Astrocyte of the cerebellum (primary cell): ENCODE results near the gene SLC10A2.
"Not testable (repeated sequence)": the region's sequence is repeated elsewhere in the genome, so short reads cannot be mapped to it uniquely, and the experiment has no call there.

Experiments
- DNase-seq: peaks from one replicate; pipeline ENCODE4 v3.0.0-alpha.2; 2011; ENCODE audit warnings: low read depth
- H3K4me3 ChIP-seq: 2 replicates; pipeline ENCODE4 v1.5.1; 2011; ENCODE audit warnings: mild to moderate bottlenecking, low read depth, low read length, moderate library complexity
- CTCF ChIP-seq: IDR thresholded peaks from 2 replicates; pipeline ENCODE4 v1.5.1; 2012; ENCODE audit warnings: low read length, low read depth, moderate library complexity, mild to moderate bottlenecking; ENCODE audit errors: missing control alignments
- in situ Hi-C: cut with HindIII; loops from 2 replicates; pipeline ENCODE4 v1.10.0; 2017; ENCODE audit warnings: low sequenced_read_pairs

Gene SLC10A2, protein sequence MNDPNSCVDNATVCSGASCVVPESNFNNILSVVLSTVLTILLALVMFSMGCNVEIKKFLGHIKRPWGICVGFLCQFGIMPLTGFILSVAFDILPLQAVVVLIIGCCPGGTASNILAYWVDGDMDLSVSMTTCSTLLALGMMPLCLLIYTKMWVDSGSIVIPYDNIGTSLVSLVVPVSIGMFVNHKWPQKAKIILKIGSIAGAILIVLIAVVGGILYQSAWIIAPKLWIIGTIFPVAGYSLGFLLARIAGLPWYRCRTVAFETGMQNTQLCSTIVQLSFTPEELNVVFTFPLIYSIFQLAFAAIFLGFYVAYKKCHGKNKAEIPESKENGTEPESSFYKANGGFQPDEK

DNA sequence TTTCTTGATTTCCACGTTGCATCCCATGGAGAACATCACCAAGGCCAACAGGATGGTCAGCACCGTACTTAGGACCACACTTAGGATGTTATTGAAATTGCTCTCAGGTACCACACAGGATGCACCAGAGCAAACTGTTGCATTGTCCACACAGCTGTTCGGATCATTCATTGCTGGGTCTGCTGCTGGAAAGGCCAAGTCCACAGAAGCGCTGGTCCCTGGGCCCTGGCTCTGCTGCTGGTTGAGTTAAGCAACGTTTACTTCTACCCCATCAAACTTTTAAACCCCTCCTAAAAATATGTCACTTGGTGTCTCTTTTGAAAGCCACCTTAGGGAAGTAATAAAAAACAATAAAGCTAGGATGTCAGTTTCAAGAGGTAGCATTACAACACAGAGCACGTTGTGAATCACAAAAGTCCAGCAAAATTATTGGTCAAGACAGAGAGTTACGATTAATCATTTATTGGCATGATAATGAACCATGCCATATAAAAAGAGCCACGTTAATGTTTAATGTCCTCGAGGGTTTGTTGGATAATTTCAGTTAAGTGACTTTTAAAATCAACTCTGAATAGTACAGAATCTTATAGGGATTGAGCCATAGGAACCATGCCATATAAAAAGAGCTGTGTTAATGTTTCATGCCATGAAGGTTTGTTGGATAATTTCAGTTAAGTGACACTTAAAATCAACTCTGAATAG lies at the start of gene SLC10A2:
Gene SLC10A2 (minus strand): TSS at position 339 of the 702 bp plus-strand sequence. CDS start 168 bp downstream, at position 171.
- no peak for DNase-seq
- TF ChIP-seq CTCF = no peak
- H3K4me3 ChIP-seq = no peak within 1 kb of the TSS
- in situ Hi-C loops = no loop called here

GRCh38 chr13:103107580-103107979 lies 41.4 kb upstream of the SLC10A2 start:
- in situ Hi-C loops = no loop called here
- DNase-seq = no peak
- H3K4me3 ChIP-seq = no peak overlapping the region
- no peak for TF ChIP-seq CTCF

DNA sequence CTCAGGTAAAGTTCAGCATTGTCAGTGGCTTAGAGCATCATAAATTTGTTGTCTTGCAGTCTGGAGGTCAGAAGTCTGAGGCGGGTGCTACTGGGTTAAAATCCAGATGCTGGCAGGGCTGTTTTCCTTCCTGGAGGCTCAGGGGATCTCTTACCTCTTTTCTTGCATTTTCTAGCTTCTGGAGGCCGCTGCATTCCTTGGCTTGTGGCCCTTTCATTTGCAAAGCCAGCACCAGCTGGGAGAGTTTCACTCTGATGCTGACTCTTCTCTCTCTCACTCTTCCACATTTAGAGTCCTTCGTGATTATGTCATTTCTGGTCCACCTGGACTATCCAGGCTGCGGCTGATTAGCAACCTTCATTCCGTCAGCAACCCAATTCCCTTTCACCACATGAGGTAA lies 38.1 kb upstream of the SLC10A2 start:
- no peak for TF ChIP-seq CTCF
- no peak for DNase-seq
- H3K4me3 ChIP-seq = no peak overlapping the region
- in situ Hi-C loops = no loop called here

DNA sequence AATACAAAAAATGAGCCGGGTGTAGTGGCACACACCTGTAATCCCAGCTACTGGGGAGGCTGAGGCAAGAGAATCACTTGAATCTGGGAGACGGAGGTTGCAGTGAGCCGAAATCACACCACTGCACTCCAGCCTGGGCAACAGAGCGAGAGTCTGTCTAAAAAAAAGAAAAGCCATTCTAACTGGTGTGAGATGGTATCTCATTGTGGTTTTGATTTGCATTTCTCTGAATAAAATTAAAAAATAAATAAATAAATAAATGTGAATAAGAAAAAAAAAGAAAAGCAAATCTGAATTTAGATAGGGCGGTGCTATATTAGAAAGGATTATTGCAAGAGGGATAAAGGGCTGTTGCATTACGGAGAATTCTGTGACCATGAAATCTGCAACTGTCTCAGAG lies 37.2 kb upstream of the SLC10A2 start:
- H3K4me3 ChIP-seq, DNase-seq, in situ Hi-C loops: not testable (repeated sequence)

DNA sequence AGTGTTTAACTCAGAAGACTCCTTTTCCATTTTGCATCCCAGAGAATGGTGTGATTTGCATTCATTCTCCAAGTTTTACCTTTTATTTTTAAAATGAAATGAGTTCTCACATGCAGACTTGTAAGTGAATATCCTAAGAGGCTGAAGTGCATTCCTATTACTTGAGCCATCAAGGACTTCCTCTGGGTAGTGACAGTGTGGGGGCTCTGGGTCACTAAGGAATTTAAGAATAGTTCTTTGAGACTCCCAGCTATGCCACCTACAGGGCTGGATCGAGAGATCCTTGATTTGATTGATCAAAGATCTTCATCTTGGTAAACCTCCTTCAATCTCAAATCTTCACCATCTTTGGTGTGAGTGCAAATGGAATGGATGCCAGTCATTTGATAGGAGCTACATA lies 36.3 kb upstream of the SLC10A2 start:
- in situ Hi-C loops = no loop called here
- TF ChIP-seq CTCF = no peak
- no peak for DNase-seq
- H3K4me3 ChIP-seq = no peak overlapping the region

DNA sequence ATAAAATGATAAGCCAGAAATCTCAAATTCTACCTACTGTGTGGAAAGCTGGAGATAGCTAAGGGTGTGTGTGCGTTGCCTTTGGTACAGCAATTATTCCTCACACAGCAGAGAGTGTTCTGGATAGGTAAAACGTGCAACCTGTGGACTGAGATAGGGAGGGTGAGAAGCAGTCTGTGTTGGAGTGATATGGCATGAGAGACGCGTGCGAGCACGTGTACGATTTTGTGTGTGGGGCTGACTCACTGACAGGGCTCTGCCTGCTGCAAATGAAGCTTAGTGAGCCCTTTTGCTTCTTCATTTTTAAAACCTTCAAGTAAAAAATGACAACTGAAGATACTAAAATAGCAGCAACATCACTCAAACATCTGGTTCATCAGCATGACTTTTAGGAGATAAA lies 35.7 kb upstream of the SLC10A2 start:
- in situ Hi-C loops = no loop called here
- no peak for DNase-seq
- TF ChIP-seq CTCF = no peak
- H3K4me3 ChIP-seq = no peak overlapping the region

DNA sequence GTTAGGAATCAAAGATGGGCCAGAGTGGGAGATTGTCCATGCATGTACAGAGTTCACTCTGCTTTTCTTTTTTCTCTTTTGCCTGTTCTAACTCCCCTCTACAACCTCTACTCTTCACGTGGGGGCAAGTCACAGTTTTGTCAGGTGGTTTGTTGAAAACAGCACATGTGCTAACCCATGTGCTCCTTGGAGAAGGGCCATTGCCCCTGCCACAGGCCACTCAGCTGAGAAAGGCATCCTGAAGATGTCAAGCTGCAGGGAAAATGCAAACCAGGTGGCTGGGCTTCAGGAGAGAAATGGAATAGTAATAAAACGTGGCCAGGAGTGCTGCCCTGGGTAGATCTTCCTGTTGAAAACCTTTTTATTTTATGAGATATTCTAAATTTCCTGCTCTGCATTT lies 35.3 kb upstream of the SLC10A2 start:
- no peak for DNase-seq
- H3K4me3 ChIP-seq = no peak overlapping the region
- in situ Hi-C loops = no loop called here
- no peak for TF ChIP-seq CTCF
